SU-DHL-6 (cell line): Measurements from ENCODE around the gene BAD.

Experiments
- CTCF ChIP-seq: fragments of 200-600 bp; sonication (generic); IDR thresholded peaks from one replicate; pipeline ENCODE4 v1.5.1; 2017; ENCODE audit warnings: antibody characterized with exemption, mild to moderate bottlenecking, low read length, moderate library complexity; ENCODE audit not compliant: insufficient read depth, poor library complexity, severe bottlenecking
- EZH2phosphoT487 ChIP-seq: fragments of 200-600 bp; sonication (generic), shearing (Covaris generic); conservative IDR thresholded peaks from 2 replicates; pipeline ENCODE4 v1.6.1; 2018; ENCODE audit warnings: mild to moderate bottlenecking, antibody characterized with exemption, low read length, moderate library complexity, mixed read lengths

GRCh38 chr11:64226507-64227051 lies 57.9 kb downstream of the BAD start:
- no peak for TF ChIP-seq CTCF
- TF ChIP-seq EZH2phosphoT487, result no peak
